PC-3 (cell line): ENCODE results near the gene LNP1. TPM values are rescaled to one million over a fixed set of nuclear protein-coding genes. Genes with fewer than 3 reads are reported as not detected.

Source experiments
- ATAC-seq: fragments of 200-7000 bp; cut with Tn5 transposase; 2 replicates; pipeline ENCODE4 v1.9.1; 2020; ENCODE audit warnings: mild to moderate bottlenecking, moderate library complexity
- BruUV-seq: library from RNA; stranded (reverse); fragments of 400-500 nt; replicated peaks from 2 replicates; lab custom pipeline; 2021; lab: Mats Ljungman, UMichigan
- CTCF ChIA-PET: fragments of 300-600 bp; sonication (Branson Sonifier 250); formaldehyde crosslinking; loops from one replicate; lab custom pipeline; 2022; ENCODE audit warnings: antibody characterized with exemption; lab: Charles Lee
- POLR2A ChIA-PET: fragments of 300-600 bp; sonication (Branson Sonifier 250); formaldehyde crosslinking; loops from one replicate; lab custom pipeline; 2022; ENCODE audit warnings: antibody characterized with exemption; ENCODE audit not compliant: unreplicated experiment; lab: Charles Lee
- DNase-seq: peaks from one replicate; pipeline ENCODE4 v3.0.0-alpha.2; 2015
- H2AFZ ChIP-seq: fragments of 300-600 bp; sonication (generic); 2 replicates; pipeline ENCODE4 v1.6.0; 2016; ENCODE audit warnings: antibody characterized with exemption, low read length
- H3F3A ChIP-seq: fragments of 300-600 bp; sonication (generic); one replicate; pipeline ENCODE4 v1.6.0; 2017; ENCODE audit warnings: antibody characterized with exemption, low read length, control low read depth, mild to moderate bottlenecking; ENCODE audit not compliant: unreplicated experiment
- H3K27ac ChIP-seq: fragments of 300-600 bp; sonication (generic); 2 replicates; pipeline ENCODE4 v1.5.1; 2016; ENCODE audit warnings: mild to moderate bottlenecking, low read length
- H3K27me3 ChIP-seq: fragments of 300-600 bp; sonication (generic); 2 replicates; pipeline ENCODE4 v1.6.1; 2016; ENCODE audit warnings: low read length, mixed read lengths
- H3K36me3 ChIP-seq: fragments of 300-600 bp; sonication (generic); 2 replicates; pipeline ENCODE4 v1.6.1; 2016; ENCODE audit warnings: low read depth, mixed run types, low read length, mixed read lengths
- H3K4me1 ChIP-seq: fragments of 300-600 bp; sonication (generic); 2 replicates; pipeline ENCODE4 v1.5.1; 2016; ENCODE audit warnings: low read length; ENCODE audit not compliant: insufficient read depth
- H3K4me2 ChIP-seq: fragments of 300-600 bp; sonication (generic); 2 replicates; pipeline ENCODE4 v1.6.0; 2016; ENCODE audit warnings: low read length
- H3K4me3 ChIP-seq: fragments of 300-600 bp; sonication (generic); 2 replicates; pipeline ENCODE4 v1.5.1; 2016; ENCODE audit warnings: mild to moderate bottlenecking, low read length, mixed read lengths
- H3K79me2 ChIP-seq: fragments of 300-600 bp; sonication (generic); 2 replicates; pipeline ENCODE4 v1.6.1; 2017; ENCODE audit warnings: low read length, mixed read lengths
- H3K9ac ChIP-seq: fragments of 300-600 bp; sonication (generic); 2 replicates; pipeline ENCODE4 v1.6.0; 2016; ENCODE audit warnings: mild to moderate bottlenecking, low read length
- H3K9me2 ChIP-seq: fragments of 300-600 bp; sonication (generic); replicated peaks from 2 replicates; pipeline ENCODE4 v1.6.1; 2016; ENCODE audit warnings: mixed run types, low read length, mixed read lengths
- H3K9me3 ChIP-seq: fragments of 300-600 bp; sonication (generic); 2 replicates; pipeline ENCODE4 v1.6.1; 2016; ENCODE audit warnings: low read length, mixed read lengths
- H4K20me1 ChIP-seq: fragments of 300-600 bp; sonication (generic); 2 replicates; pipeline ENCODE4 v1.6.1; 2016; ENCODE audit warnings: low read length, mixed read lengths
- CTCF ChIP-seq: fragments of 300-600 bp; sonication (generic); conservative IDR thresholded peaks from 2 replicates; pipeline ENCODE4 v1.5.1; 2017; ENCODE audit warnings: antibody characterized with exemption, low read depth, mild to moderate bottlenecking, low read length
- EZH2 ChIP-seq: fragments of 300-600 bp; sonication (generic); IDR thresholded peaks from one replicate; pipeline ENCODE4 v1.6.1; 2017; ENCODE audit warnings: antibody characterized with exemption, mild to moderate bottlenecking, low read length; ENCODE audit not compliant: unreplicated experiment
- EZH2phosphoT487 ChIP-seq: fragments of 300-600 bp; sonication (generic); IDR thresholded peaks from 2 replicates; pipeline ENCODE4 v1.6.1; 2018; ENCODE audit warnings: mild to moderate bottlenecking, antibody characterized with exemption, low read length, borderline replicate concordance
- intact Hi-C: fragments of 100-400 bp; cut with micrococcal nuclease; formaldehyde crosslinking; loops from 2 replicates; pipeline ENCODE4 v1.9.0; 2023
- total RNA-seq: library from RNA; depleted of rRNA; stranded (reverse); fragments of >200 nt; gene quantifications from 2 replicates; pipeline ENCODE4 v1.2.3, GENCODE V29; 2014

Gene LNP1
- total RNA-seq, 1 experiment from 2014 or later = 6.8 TPM

GRCh38 chr3:100368441-100368840 lies 32.9 kb upstream of the LNP1 start:
- no peak overlapping the region for H2AFZ ChIP-seq
- H3K4me1 ChIP-seq = 0 out of 2 replicates have a peak, but pooled peaks cover 2% of the 10 kb centered on the region
- H3K27me3 ChIP-seq = no peaks in the 10 kb centered on the region
- ChIA-PET POLR2A (no interaction called here), CTCF (interaction anchor here (0.5 kb wide), 1 partner anchor 78 kb away, joined by 6 read pairs; no protein-coding TSS in a partner anchor)
- H4K20me1 ChIP-seq = 0 out of 2 replicates have a peak, but pooled peaks cover 7% of the 10 kb centered on the region
- DNase-seq = no peak
- intact Hi-C loops = no loop called here
- H3K9ac ChIP-seq = no peak overlapping the region
- TF ChIP-seq EZH2 = no peak
- TF ChIP-seq EZH2phosphoT487 = no peak
- no peaks in the 10 kb centered on the region for H3K9me3 ChIP-seq
- BruUV-seq = no TSS peak
- H3K4me3 ChIP-seq = no peak overlapping the region
- H3K9me2 ChIP-seq = no peaks in the 10 kb centered on the region
- no peak for ATAC-seq
- H3K79me2 ChIP-seq = no peaks in the 10 kb centered on the region
- H3K36me3 ChIP-seq = peaks cover 81% of the 10 kb centered on the region
- no peak overlapping the region for H3K4me2 ChIP-seq
- no peak overlapping the region for H3K27ac ChIP-seq
- H3F3A ChIP-seq = no peaks in the 10 kb centered on the region

- Histone ChIP-seq H3K27ac (no peak overlapping the region), H3K27me3 (no peaks in the 10 kb centered on the region), H3K9me2 (no peaks in the 10 kb centered on the region), H2AFZ (no peak overlapping the region), H3F3A (no peaks in the 10 kb centered on the region), H3K4me3 (no peak overlapping the region), H3K9ac (no peak overlapping the region), H3K79me2 (no peaks in the 10 kb centered on the region), H3K4me1 (0 out of 2 replicates have a peak, but pooled peaks cover 2% of the 10 kb centered on the region), H4K20me1 (0 out of 2 replicates have a peak, but pooled peaks cover 7% of the 10 kb centered on the region), H3K9me3 (no peaks in the 10 kb centered on the region), H3K4me2 (no peak overlapping the region), H3K36me3 (peaks cover 76% of the 10 kb centered on the region)
- BruUV-seq = no TSS peak
- ChIA-PET CTCF (no interaction called here), POLR2A (no interaction called here)
- ATAC-seq = no peak
- peak; percentile 11 for DNase-seq
- intact Hi-C loops = no loop called here
- no peak for TF ChIP-seq EZH2phosphoT487
- TF ChIP-seq CTCF = no peak
- TF ChIP-seq EZH2 = no peak
These were observed 30.6 kb upstream of the LNP1 start for GRCh38 chr3:100370756-100371155.

GRCh38 chr3:100374521-100374920 lies 26.8 kb upstream of the LNP1 start:
- Histone ChIP-seq H3K9ac (no peak overlapping the region), H3K4me3 (no peak overlapping the region), H3K4me2 (no peak overlapping the region), H3K27ac (no peak overlapping the region), H3K9me3 (no peaks in the 10 kb centered on the region), H3K9me2 (no peaks in the 10 kb centered on the region), H3K36me3 (peaks cover 74% of the 10 kb centered on the region), H3F3A (peaks cover 5% of the 10 kb centered on the region), H2AFZ (no peak overlapping the region), H3K27me3 (no peaks in the 10 kb centered on the region), H3K79me2 (no peaks in the 10 kb centered on the region; the same call in 1 of the 2 replicates), H4K20me1 (no peaks in the 10 kb centered on the region), H3K4me1 (0 out of 2 replicates have a peak, but pooled peaks cover 2% of the 10 kb centered on the region)
- POLR2A ChIA-PET = interaction anchor here (0.6 kb wide), 1 partner anchor 50 kb away, joined by 4 read pairs; no protein-coding TSS in a partner anchor
- CTCF ChIA-PET = interaction anchor here (0.6 kb wide), 1 partner anchor 543 kb away, joined by 3 read pairs; no protein-coding TSS in a partner anchor
- TF ChIP-seq CTCF = no peak
- no peak for TF ChIP-seq EZH2phosphoT487
- TF ChIP-seq EZH2 = no peak
- DNase-seq (no peak), ATAC-seq (peak; percentile 46)
- BruUV-seq = no TSS peak
- intact Hi-C loops = no loop called here
